SK-N-SH (cell line): Measurements from ENCODE around the gene AP1M2. TPM values are rescaled to one million over a fixed set of nuclear protein-coding genes. Genes with fewer than 3 reads are reported as not detected.
A peak's percentile ranks its signal among the peaks of the same experiment; 100 is the strongest.

Experiments
- CTCF ChIA-PET: fragments of 300-600, 350-600 bp; formaldehyde crosslinking; extraction: SDS; loops from one replicate; lab custom pipeline; 2021; lab: Yijun Ruan, JAX
- POLR2A ChIA-PET: fragments of 350-600 bp; sonication (Branson Sonifier 250); formaldehyde crosslinking; extraction: SDS; loops from one replicate; lab custom pipeline; 2020; ENCODE audit warnings: antibody characterized with exemption, inconsistent platforms; lab: Yijun Ruan, JAX
- DNase-seq: peaks from one replicate; pipeline ENCODE4 v3.0.0; 2012
- H2AFZ ChIP-seq: fragments of 200-600 bp; sonication (generic); 2 replicates; pipeline ENCODE4 v1.8.1; 2016; ENCODE audit warnings: antibody characterized with exemption, mild to moderate bottlenecking, low read depth
- H3F3A ChIP-seq: fragments of 200-600 bp; sonication (generic); replicated peaks from 2 replicates; pipeline ENCODE3; 2016; ENCODE audit warnings: antibody characterized with exemption, mild to moderate bottlenecking; ENCODE audit not compliant: insufficient read depth
- H3K27ac ChIP-seq, 2 experiments: fragments of 200-500 bp in 1 of 2; fragments of 200-600 bp in 1 of 2; sonication (Bioruptor generic) in 1 of 2; sonication (generic), shearing (Covaris generic) in 1 of 2; 2 replicates each; pipeline versions ENCODE4 v1.5.1 to v1.6.1; 2014 to 2016; ENCODE audit warnings: low read depth in 2 of 2, inconsistent platforms in 1 of 2, low read length in 1 of 2, mild to moderate bottlenecking in 1 of 2, mixed read lengths in 1 of 2
- H3K27me3 ChIP-seq: fragments of 200-600 bp; sonication (generic), shearing (Covaris generic); 2 replicates; pipeline ENCODE4 v1.6.1; 2016; ENCODE audit warnings: mixed run types; ENCODE audit not compliant: insufficient read depth
- H3K36me3 ChIP-seq, 2 experiments: fragments of 200-500 bp in 1 of 2; fragments of 200-600 bp in 1 of 2; sonication (Bioruptor generic) in 1 of 2; sonication (generic) in 1 of 2; replicated peaks in 1 of 2; 2 replicates each; pipeline versions ENCODE3 to v1.5.1; 2014 to 2016; ENCODE audit warnings: low read length in 1 of 2, mild to moderate bottlenecking in 1 of 2; ENCODE audit not compliant: insufficient read depth in 2 of 2, control insufficient read depth in 1 of 2
- H3K4me1 ChIP-seq, 2 experiments: fragments of 200-500 bp in 1 of 2; fragments of 200-600 bp in 1 of 2; sonication (Bioruptor generic) in 1 of 2; sonication (generic), shearing (Covaris generic) in 1 of 2; 2 replicates each; pipeline versions ENCODE4 v1.5.1 to v1.6.1; 2014 to 2016; ENCODE audit warnings: low read depth in 1 of 2, low read length in 1 of 2, mixed run types in 1 of 2; ENCODE audit not compliant: insufficient read depth in 2 of 2, control insufficient read depth in 1 of 2
- H3K4me2 ChIP-seq: fragments of 200-600 bp; sonication (generic), shearing (Covaris generic); 2 replicates; pipeline ENCODE4 v1.6.1; 2017; ENCODE audit warnings: mixed run types
- H3K4me3 ChIP-seq, 2 experiments: fragments of 200-500 bp in 1 of 2; fragments of 200-600 bp in 1 of 2; sonication (Bioruptor generic) in 1 of 2; sonication (generic), shearing (Covaris generic) in 1 of 2; 2 replicates each; pipeline versions ENCODE4 v1.5.1 to v1.8.1; 2014 to 2016; ENCODE audit warnings: low read depth in 2 of 2, inconsistent platforms in 1 of 2, low read length in 1 of 2, mild to moderate bottlenecking in 1 of 2, mixed read lengths in 1 of 2, moderate library complexity in 1 of 2
- H3K79me2 ChIP-seq: fragments of 200-600 bp; sonication (generic); 2 replicates; pipeline ENCODE4 v1.8.1; 2017; ENCODE audit warnings: mild to moderate bottlenecking; ENCODE audit not compliant: insufficient read depth
- H3K9ac ChIP-seq: fragments of 200-600 bp; sonication (generic); 2 replicates; pipeline ENCODE4 v1.6.1; 2017; ENCODE audit warnings: mixed run types
- H3K9me2 ChIP-seq: fragments of 200-600 bp; sonication (generic); 2 replicates; pipeline ENCODE4 v1.6.1; 2017; ENCODE audit warnings: mixed run types
- H3K9me3 ChIP-seq: fragments of 200-600 bp; sonication (generic); 2 replicates; pipeline ENCODE4 v1.6.1; 2017; ENCODE audit warnings: mixed run types, mild to moderate bottlenecking, moderate library complexity
- H4K20me1 ChIP-seq: fragments of 200-600 bp; sonication (generic); 2 replicates; pipeline ENCODE4 v1.6.1; 2017; ENCODE audit warnings: mild to moderate bottlenecking, mixed run types; ENCODE audit not compliant: insufficient read depth
- CHD2 ChIP-seq: fragments of 150-350 bp; IDR thresholded peaks from 2 replicates; pipeline ENCODE4 v1.6.1; 2018; ENCODE audit warnings: low read length; ENCODE audit not compliant: partially characterized antibody
- EZH2phosphoT487 ChIP-seq: fragments of 200-600 bp; sonication (generic); IDR thresholded peaks from 2 replicates; pipeline ENCODE4 v1.6.1; 2017; ENCODE audit warnings: low read depth, mixed run types, mild to moderate bottlenecking, antibody characterized with exemption, moderate library complexity, borderline replicate concordance
- FOXM1 ChIP-seq: IDR thresholded peaks from 2 replicates; pipeline ENCODE4 v1.4.0; 2012; ENCODE audit warnings: low read depth, mild to moderate bottlenecking
- GABPA ChIP-seq: IDR thresholded peaks from 2 replicates; pipeline ENCODE4 v1.4.0; 2012; ENCODE audit warnings: low read depth, mild to moderate bottlenecking
- GATA2 ChIP-seq: sonication (generic); formaldehyde crosslinking; IDR thresholded peaks from 2 replicates; pipeline ENCODE4 v1.5.0; 2020; ENCODE audit warnings: mild to moderate bottlenecking, missing genetic modification reagents
- JUND ChIP-seq: IDR thresholded peaks from 2 replicates; pipeline ENCODE4 v1.4.0; 2012
- NFIC ChIP-seq: IDR thresholded peaks from 2 replicates; pipeline ENCODE4 v1.4.0; 2012; ENCODE audit warnings: borderline replicate concordance
- NRF1 ChIP-seq: IDR thresholded peaks from 2 replicates; pipeline ENCODE4 v1.6.1; 2012; ENCODE audit warnings: low read depth, mild to moderate bottlenecking, low read length
- POLR2AphosphoS5 ChIP-seq: IDR thresholded peaks from 2 replicates; pipeline ENCODE4 v1.6.1; 2012; ENCODE audit warnings: low read depth, low read length
- RFX5 ChIP-seq: IDR thresholded peaks from 2 replicates; pipeline ENCODE4 v1.6.1; 2012; ENCODE audit warnings: mild to moderate bottlenecking, improper control_type of control experiment, low read length
- RXRA ChIP-seq: IDR thresholded peaks from 2 replicates; pipeline ENCODE4 v1.4.0; 2012; ENCODE audit warnings: low read depth, mild to moderate bottlenecking, borderline replicate concordance
- SMC3 ChIP-seq: IDR thresholded peaks from 2 replicates; pipeline ENCODE4 v1.6.1; 2012; ENCODE audit warnings: low read depth, low read length, improper control_type of control experiment
- TAF1 ChIP-seq: IDR thresholded peaks from 2 replicates; pipeline ENCODE4 v1.6.1; 2012; ENCODE audit warnings: low read depth, mild to moderate bottlenecking, low read length, moderate library complexity, borderline replicate concordance
- TCF12 ChIP-seq: IDR thresholded peaks from 2 replicates; pipeline ENCODE4 v1.4.0; 2012
- TEAD4 ChIP-seq: IDR thresholded peaks from 2 replicates; pipeline ENCODE4 v1.4.0; 2012; ENCODE audit warnings: mild to moderate bottlenecking, borderline replicate concordance; ENCODE audit not compliant: insufficient read depth
- YY1 ChIP-seq: IDR thresholded peaks from 2 replicates; pipeline ENCODE4 v1.4.0; 2012; ENCODE audit warnings: low read depth, mild to moderate bottlenecking
- WGBS: methylation state at CpG from one replicate; pipeline ENCODE4 v1.1.6; 2017; ENCODE audit warnings: low lambda C conversion rate; 5-methylcytosine and 5-hydroxymethylcytosine counted together
- polyA plus RNA-seq, 3 experiments: library from polyadenylated mRNA; depleted of rRNA; stranded (reverse); fragments of >200 nt; gene quantifications; 2 replicates each; pipeline ENCODE4 v1.2.3, GENCODE V29; 2012
- TF ChIP-seq, protein P1 (sequence below): IDR thresholded peaks from 2 replicates; pipeline ENCODE4; 2012
- TF ChIP-seq, protein P2 (sequence below): fragments of 150-350 bp; IDR thresholded peaks from 2 replicates; pipeline ENCODE4 v1.6.1; 2016; ENCODE audit warnings: mild to moderate bottlenecking, low read depth, low read length
- TF ChIP-seq, protein P3 (sequence below): fragments of 150-350 bp; IDR thresholded peaks from 2 replicates; pipeline ENCODE4 v1.6.1; 2017; ENCODE audit warnings: antibody characterized with exemption, low read length, low read depth, borderline replicate concordance

AP1M2 gene
- polyA plus RNA-seq (2012; rRNA removed), result 0.05 and 0.30 TPM in 2 replicates
- 0.21 and 0.42 TPM in 2 replicates for polyA plus RNA-seq (2012; cell fraction: cytosol; rRNA removed)
- polyA plus RNA-seq (2012; cell fraction: nucleus; rRNA removed), result 0.06 and 0.48 TPM in 2 replicates

DNA sequence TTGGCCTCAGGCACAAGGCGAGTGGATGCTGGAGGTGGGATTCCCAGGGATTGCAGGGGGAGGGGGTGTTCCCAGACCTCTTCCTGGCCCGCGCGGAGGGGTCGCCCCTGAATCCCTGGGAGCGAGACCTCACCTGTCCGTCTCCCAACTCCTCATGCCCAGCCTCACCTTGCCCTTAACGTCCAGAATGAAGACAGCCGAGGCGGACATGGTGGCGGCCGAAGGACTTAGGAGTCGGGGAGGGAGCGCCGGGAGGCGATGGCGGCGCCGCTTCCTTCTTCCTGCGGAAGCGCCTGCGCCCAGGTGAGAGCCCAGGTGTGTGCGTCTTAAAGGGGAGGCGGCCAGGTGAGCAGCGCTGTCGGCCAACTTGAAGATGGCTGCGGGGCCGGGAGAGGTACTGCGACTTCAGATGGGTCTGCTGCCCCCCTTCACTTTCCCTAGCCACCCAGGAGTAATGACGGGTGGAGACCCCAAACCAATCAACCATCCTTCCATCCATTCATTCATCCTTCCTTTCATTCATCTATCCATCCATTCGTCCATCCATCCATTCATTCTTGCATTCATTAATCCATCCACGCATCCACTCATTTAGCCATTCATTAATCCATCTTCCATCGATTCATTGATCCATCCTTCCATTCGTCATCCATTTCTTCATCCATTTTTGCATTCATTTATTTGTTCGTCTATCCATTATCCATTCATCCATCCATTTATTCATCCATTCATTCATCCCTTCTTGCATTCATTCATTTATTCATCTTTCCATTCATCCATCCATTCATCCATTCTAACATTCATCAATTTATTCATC is at the start of gene AP1M2:
Gene AP1M2, minus strand, starts transcription at position 291 of the 817 bp plus-strand sequence. Its CDS starts 81 bp downstream, at position 210.
- no peaks in the 10 kb centered on the region for H3K9me3 ChIP-seq
- ChIA-PET POLR2A (no interaction called here), CTCF (interaction anchor here (8.2 to 9.1 kb wide), 2 partner anchors 59 to 112 kb away, joined by 163 to 330 read pairs; partner anchors contain the start of gene QTRT1)
- DNase-seq, result no peak
- WGBS, result 32% methylated on average over 21 of the region's 35 CpGs
- H3K4me2 ChIP-seq, result no peak within 1 kb of the TSS
- H2AFZ ChIP-seq, result no peak within 1 kb of the TSS
- no peak within 1 kb of the TSS for H3K4me3 ChIP-seq
- H3K36me3 ChIP-seq, result no peaks in the 10 kb centered on the region
- H3K27ac ChIP-seq, result no peak within 1 kb of the TSS
- no peaks in the 10 kb centered on the region for H3F3A ChIP-seq
- no peaks in the 10 kb centered on the region for H3K9me2 ChIP-seq
- H3K79me2 ChIP-seq, result no peaks in the 10 kb centered on the region
- no peaks in the 10 kb centered on the region for H3K4me1 ChIP-seq
- no peaks in the 10 kb centered on the region for H4K20me1 ChIP-seq
- H3K9ac ChIP-seq, result no peak within 1 kb of the TSS
- no peak for TF ChIP-seq RFX5
- TF ChIP-seq CHD2, result no peak
- no peak for TF ChIP-seq EZH2phosphoT487
- TF ChIP-seq, protein P1, sequence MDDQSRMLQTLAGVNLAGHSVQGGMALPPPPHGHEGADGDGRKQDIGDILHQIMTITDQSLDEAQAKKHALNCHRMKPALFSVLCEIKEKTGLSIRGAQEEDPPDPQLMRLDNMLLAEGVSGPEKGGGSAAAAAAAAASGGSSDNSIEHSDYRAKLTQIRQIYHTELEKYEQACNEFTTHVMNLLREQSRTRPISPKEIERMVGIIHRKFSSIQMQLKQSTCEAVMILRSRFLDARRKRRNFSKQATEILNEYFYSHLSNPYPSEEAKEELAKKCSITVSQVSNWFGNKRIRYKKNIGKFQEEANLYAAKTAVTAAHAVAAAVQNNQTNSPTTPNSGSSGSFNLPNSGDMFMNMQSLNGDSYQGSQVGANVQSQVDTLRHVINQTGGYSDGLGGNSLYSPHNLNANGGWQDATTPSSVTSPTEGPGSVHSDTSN, result no peak
- TF ChIP-seq NRF1, result no peak
- no peak for TF ChIP-seq TAF1
- no peak for TF ChIP-seq POLR2AphosphoS5
- no peak for TF ChIP-seq GATA2
- no peak for TF ChIP-seq RXRA
- peaks cover 23% of the 10 kb centered on the region; the same call in 1 of the 2 replicates for H3K27me3 ChIP-seq

DNA sequence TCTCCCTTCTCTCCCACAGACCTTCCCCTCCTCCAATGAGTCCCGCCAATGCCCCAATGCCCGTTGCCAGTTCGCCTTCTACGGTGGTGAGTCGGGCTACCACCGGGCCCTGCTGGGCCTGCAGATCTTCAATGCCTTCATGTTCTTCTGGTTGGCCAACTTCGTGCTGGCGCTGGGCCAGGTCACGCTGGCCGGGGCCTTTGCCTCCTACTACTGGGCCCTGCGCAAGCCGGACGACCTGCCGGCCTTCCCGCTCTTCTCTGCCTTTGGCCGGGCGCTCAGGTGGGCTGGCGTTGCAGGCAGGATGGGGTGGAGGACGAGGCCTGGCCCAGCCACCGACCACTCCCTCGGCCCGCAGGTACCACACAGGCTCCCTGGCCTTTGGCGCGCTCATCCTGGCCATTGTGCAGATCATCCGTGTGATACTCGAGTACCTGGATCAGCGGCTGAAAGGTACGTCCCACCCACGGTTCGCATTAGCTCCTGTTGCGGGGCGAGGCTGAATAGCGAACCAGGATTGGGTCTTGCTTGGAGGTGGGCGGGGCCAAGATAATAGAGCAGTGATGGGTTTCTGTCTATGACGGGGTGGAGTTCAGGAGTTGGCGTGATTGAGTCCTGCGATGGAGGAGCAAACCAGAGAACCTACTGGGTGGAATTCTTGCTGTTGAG is 49.3 kb upstream of the AP1M2 start:
- TF ChIP-seq, protein P2, sequence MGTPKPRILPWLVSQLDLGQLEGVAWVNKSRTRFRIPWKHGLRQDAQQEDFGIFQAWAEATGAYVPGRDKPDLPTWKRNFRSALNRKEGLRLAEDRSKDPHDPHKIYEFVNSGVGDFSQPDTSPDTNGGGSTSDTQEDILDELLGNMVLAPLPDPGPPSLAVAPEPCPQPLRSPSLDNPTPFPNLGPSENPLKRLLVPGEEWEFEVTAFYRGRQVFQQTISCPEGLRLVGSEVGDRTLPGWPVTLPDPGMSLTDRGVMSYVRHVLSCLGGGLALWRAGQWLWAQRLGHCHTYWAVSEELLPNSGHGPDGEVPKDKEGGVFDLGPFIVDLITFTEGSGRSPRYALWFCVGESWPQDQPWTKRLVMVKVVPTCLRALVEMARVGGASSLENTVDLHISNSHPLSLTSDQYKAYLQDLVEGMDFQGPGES, result no peak
- TF ChIP-seq FOXM1, result no peak
- TF ChIP-seq NRF1, result no peak
- no peak for TF ChIP-seq TEAD4
- TF ChIP-seq GABPA, result no peak
- no peak for TF ChIP-seq RXRA
- TF ChIP-seq YY1, result no peak
- no peak for TF ChIP-seq NFIC
- TF ChIP-seq CHD2, result no peak
- TF ChIP-seq TCF12, result no peak
- TF ChIP-seq, protein P3, sequence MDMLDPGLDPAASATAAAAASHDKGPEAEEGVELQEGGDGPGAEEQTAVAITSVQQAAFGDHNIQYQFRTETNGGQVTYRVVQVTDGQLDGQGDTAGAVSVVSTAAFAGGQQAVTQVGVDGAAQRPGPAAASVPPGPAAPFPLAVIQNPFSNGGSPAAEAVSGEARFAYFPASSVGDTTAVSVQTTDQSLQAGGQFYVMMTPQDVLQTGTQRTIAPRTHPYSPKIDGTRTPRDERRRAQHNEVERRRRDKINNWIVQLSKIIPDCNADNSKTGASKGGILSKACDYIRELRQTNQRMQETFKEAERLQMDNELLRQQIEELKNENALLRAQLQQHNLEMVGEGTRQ, result no peak
- TF ChIP-seq SMC3, result no peak
- TF ChIP-seq POLR2AphosphoS5, result no peak
- TF ChIP-seq TAF1, result no peak
- TF ChIP-seq JUND, result no peak
- TF ChIP-seq, protein P1, result no peak
- TF ChIP-seq, all 33 proteins: peak for 0
- 97% methylated on average over 33 of the region's 37 CpGs for WGBS
- POLR2A ChIA-PET, result no interaction called here
- Histone ChIP-seq H4K20me1 (no peaks in the 10 kb centered on the region), H3K9me3 (no peaks in the 10 kb centered on the region), H2AFZ (no peak overlapping the region), H3K27ac (no peak overlapping the region), H3K36me3 (peaks cover 18 to 36% of the 10 kb centered on the region in 2 experiments), H3K27me3 (no peaks in the 10 kb centered on the region), H3K79me2 (no peaks in the 10 kb centered on the region), H3K9ac (no peak overlapping the region), H3K9me2 (no peaks in the 10 kb centered on the region), H3F3A (no peaks in the 10 kb centered on the region), H3K4me1 (no peaks in the 10 kb centered on the region), H3K4me2 (no peak overlapping the region), H3K4me3 (no peak overlapping the region)
- CTCF ChIA-PET, result interaction anchor here (0.9 kb wide), 1 partner anchor 55 kb away, joined by 6 read pairs; no protein-coding TSS in a partner anchor
- peak; percentile 19 for DNase-seq
